HG03521 (cell line): ENCODE data around the gene NSUN3.

Experiments used
- ATAC-seq: cut with Tn5 transposase; IDR thresholded peaks from one replicate; pipeline ENCODE4 v1.9.1; 2021; ENCODE audit warnings: mild to moderate bottlenecking, moderate library complexity; ENCODE audit not compliant: unreplicated experiment

Gene NSUN3

DNA sequence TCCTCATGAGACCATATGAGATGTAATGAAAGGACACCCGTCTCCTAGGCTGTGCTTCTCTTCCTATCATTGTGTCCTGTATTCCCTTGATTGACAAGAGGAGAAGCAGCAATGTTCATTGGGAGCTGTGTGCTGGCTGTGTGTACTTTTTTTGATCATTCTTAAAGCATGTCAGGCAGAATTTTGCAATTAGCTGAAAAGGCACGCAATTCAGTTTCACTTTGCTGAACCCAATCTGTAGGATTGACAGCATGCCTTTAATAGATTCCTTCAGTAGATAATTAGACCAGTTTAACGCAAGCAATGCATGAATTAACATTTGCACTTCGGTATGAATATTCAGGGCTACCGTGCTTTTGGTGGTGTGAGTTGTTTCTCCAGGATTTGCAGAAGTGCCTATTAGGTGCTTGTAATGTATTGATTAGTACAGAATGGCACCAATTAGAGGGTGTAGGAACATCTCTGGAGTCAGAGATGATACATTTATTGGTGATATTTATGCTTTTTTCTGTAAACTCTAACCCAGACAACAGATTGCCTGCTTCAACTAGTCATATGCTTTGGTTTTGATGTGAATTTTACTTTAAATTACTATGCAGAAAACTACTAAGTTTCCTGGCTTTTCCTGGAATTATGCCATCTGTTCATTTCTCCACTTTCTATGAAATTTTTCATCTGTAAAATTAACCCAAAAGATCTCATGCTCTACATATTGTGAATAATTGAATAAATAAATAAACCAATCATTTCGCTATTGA is 114.3 kb downstream of the NSUN3 start:
- ATAC-seq, result no peak
